Panc1 (cell line): ENCODE data around the gene COTL1. TPM values are rescaled to one million over a fixed set of nuclear protein-coding genes. Genes with fewer than 3 reads are reported as not detected.

Experiments
- ATAC-seq: fragments of 200-7000 bp; cut with Tn5 transposase; 2 replicates; pipeline ENCODE4 v1.9.1; 2020; ENCODE audit warnings: mild to moderate bottlenecking, moderate library complexity
- BruUV-seq: library from RNA; stranded (reverse); fragments of 400-500 nt; replicated peaks from 2 replicates; lab custom pipeline; 2021; lab: Mats Ljungman, UMichigan
- CTCF ChIA-PET: fragments of 300-600 bp; sonication (Branson Sonifier 250); formaldehyde crosslinking; loops from one replicate; lab custom pipeline; 2022; ENCODE audit warnings: antibody characterized with exemption; lab: Charles Lee
- POLR2A ChIA-PET: fragments of 300-600 bp; sonication (Branson Sonifier 250); formaldehyde crosslinking; loops from one replicate; lab custom pipeline; 2022; ENCODE audit warnings: antibody characterized with exemption; lab: Charles Lee
- DNase-seq: peaks from one replicate; pipeline ENCODE4 v3.0.0-alpha.2; 2010; ENCODE audit warnings: low read depth, low spot score
- H3K27ac ChIP-seq: 2 replicates; pipeline ENCODE4 v1.5.1; 2011; ENCODE audit warnings: mild to moderate bottlenecking, low read length, inconsistent platforms
- H3K27me3 ChIP-seq: fragments of 200-500 bp; sonication (Bioruptor generic); 2 replicates; pipeline ENCODE4 v1.6.0; 2014; ENCODE audit warnings: low read length, inconsistent platforms; ENCODE audit not compliant: control insufficient read depth, insufficient read depth
- H3K36me3 ChIP-seq: fragments of 200-500 bp; sonication (Bioruptor generic); 2 replicates; pipeline ENCODE4 v1.5.1; 2014; ENCODE audit warnings: inconsistent platforms, mild to moderate bottlenecking, low read length, moderate library complexity; ENCODE audit not compliant: control insufficient read depth, insufficient read depth
- H3K4me1 ChIP-seq: 2 replicates; pipeline ENCODE4 v1.5.1; 2011; ENCODE audit warnings: inconsistent platforms, mild to moderate bottlenecking, low read length, moderate library complexity; ENCODE audit not compliant: control insufficient read depth, insufficient read depth
- H3K4me3 ChIP-seq, 2 experiments: 2 replicates each; pipeline ENCODE4 v1.5.1; 2011 to 2012; ENCODE audit warnings: low read depth in 2 of 2, low read length in 2 of 2, mild to moderate bottlenecking in 2 of 2, inconsistent platforms in 1 of 2, moderate library complexity in 1 of 2
- H3K9me3 ChIP-seq: fragments of 200-500 bp; sonication (Bioruptor generic); 2 replicates; pipeline ENCODE4 v1.5.1; 2014; ENCODE audit warnings: low read depth, mild to moderate bottlenecking, inconsistent platforms, low read length, moderate library complexity; ENCODE audit not compliant: control insufficient read depth, insufficient read depth
- POLR2AphosphoS5 ChIP-seq: IDR thresholded peaks from 2 replicates; pipeline ENCODE4 v1.6.1; 2012; ENCODE audit warnings: mild to moderate bottlenecking, low read depth, low read length, moderate library complexity
- SIN3A ChIP-seq: IDR thresholded peaks from 2 replicates; pipeline ENCODE4 v1.6.1; 2012; ENCODE audit warnings: low read depth, mild to moderate bottlenecking, low read length, moderate library complexity, borderline replicate concordance; ENCODE audit not compliant: insufficient read depth
- TCF7L2 ChIP-seq: IDR thresholded peaks from 2 replicates; pipeline ENCODE4 v1.6.1; 2011; ENCODE audit warnings: mild to moderate bottlenecking, low read depth, low read length, inconsistent platforms
- in situ Hi-C: cut with HindIII; loops from 2 replicates; pipeline ENCODE4 v1.10.0; 2016; ENCODE audit warnings: low sequenced_read_pairs, low pct_unique_long_range_greater_than_20kb
- intact Hi-C: fragments of 100-400 bp; cut with micrococcal nuclease; formaldehyde crosslinking; loops from one replicate; pipeline ENCODE4 v1.10.0; 2022; ENCODE audit not compliant: unreplicated experiment
- total RNA-seq: library from RNA; stranded (reverse); gene quantifications from one replicate; pipeline ENCODE4 v1.2.1, GENCODE V29; 2021; ENCODE audit not compliant: unreplicated experiment
- TF ChIP-seq, protein P1 (sequence below): fragments of 450-650 bp; IDR thresholded peaks from 2 replicates; pipeline ENCODE4 v1.5.1; 2017; ENCODE audit warnings: mild to moderate bottlenecking
- TF ChIP-seq, protein P2 (sequence below), 2 experiments: IDR thresholded peaks; 2 replicates each; pipeline ENCODE4 v1.6.1; 2011 to 2012; ENCODE audit warnings: low read depth in 2 of 2, control low read depth in 1 of 2, low read length in 1 of 2, mild to moderate bottlenecking in 1 of 2, moderate library complexity in 1 of 2; ENCODE audit not compliant: insufficient read depth in 1 of 2

Gene COTL1
- total RNA-seq, 1 experiment from 2014 or later, result 302 TPM

DNA sequence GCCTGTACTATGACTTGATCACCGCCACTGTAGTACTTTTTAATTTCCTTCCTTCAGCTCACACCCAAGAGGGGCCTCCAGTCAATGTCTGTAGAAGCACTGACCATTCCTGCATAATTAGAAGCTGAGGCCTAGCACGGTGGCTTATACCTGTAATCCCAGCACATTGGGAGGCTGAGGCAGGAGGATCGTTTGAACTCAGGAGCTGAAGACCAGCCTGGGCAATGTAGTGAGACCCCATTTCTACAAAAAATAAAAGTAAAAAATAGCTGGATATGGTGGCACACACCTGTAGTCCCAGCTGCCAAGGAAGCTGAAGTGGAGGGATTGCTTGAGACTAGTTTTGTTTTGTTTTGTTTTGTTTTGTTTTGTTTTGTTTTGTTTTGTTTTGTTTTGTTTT is 36.4 kb upstream of the COTL1 start:
- H3K27ac ChIP-seq, result no peak overlapping the region
- in situ Hi-C loops (no loop called here), intact Hi-C loops (no loop called here)
- H3K36me3 ChIP-seq, result no peaks in the 10 kb centered on the region
- TF ChIP-seq, protein P1, sequence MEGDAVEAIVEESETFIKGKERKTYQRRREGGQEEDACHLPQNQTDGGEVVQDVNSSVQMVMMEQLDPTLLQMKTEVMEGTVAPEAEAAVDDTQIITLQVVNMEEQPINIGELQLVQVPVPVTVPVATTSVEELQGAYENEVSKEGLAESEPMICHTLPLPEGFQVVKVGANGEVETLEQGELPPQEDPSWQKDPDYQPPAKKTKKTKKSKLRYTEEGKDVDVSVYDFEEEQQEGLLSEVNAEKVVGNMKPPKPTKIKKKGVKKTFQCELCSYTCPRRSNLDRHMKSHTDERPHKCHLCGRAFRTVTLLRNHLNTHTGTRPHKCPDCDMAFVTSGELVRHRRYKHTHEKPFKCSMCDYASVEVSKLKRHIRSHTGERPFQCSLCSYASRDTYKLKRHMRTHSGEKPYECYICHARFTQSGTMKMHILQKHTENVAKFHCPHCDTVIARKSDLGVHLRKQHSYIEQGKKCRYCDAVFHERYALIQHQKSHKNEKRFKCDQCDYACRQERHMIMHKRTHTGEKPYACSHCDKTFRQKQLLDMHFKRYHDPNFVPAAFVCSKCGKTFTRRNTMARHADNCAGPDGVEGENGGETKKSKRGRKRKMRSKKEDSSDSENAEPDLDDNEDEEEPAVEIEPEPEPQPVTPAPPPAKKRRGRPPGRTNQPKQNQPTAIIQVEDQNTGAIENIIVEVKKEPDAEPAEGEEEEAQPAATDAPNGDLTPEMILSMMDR, result no peak
- TF ChIP-seq, protein P2, sequence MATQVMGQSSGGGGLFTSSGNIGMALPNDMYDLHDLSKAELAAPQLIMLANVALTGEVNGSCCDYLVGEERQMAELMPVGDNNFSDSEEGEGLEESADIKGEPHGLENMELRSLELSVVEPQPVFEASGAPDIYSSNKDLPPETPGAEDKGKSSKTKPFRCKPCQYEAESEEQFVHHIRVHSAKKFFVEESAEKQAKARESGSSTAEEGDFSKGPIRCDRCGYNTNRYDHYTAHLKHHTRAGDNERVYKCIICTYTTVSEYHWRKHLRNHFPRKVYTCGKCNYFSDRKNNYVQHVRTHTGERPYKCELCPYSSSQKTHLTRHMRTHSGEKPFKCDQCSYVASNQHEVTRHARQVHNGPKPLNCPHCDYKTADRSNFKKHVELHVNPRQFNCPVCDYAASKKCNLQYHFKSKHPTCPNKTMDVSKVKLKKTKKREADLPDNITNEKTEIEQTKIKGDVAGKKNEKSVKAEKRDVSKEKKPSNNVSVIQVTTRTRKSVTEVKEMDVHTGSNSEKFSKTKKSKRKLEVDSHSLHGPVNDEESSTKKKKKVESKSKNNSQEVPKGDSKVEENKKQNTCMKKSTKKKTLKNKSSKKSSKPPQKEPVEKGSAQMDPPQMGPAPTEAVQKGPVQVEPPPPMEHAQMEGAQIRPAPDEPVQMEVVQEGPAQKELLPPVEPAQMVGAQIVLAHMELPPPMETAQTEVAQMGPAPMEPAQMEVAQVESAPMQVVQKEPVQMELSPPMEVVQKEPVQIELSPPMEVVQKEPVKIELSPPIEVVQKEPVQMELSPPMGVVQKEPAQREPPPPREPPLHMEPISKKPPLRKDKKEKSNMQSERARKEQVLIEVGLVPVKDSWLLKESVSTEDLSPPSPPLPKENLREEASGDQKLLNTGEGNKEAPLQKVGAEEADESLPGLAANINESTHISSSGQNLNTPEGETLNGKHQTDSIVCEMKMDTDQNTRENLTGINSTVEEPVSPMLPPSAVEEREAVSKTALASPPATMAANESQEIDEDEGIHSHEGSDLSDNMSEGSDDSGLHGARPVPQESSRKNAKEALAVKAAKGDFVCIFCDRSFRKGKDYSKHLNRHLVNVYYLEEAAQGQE (IDR thresholded peaks at IDR 0.05; ENCODE audit: insufficient read depth in 1 of 2, low read depth in 2 of 2, low read length in 1 of 2), result no peak
- TF ChIP-seq TCF7L2, result no peak
- TF ChIP-seq SIN3A, result no peak
- no peak for TF ChIP-seq POLR2AphosphoS5
- POLR2A ChIA-PET, result interaction anchor here (0.7 kb wide), 1 partner anchor 695 kb away, joined by 7 read pairs; no protein-coding TSS in a partner anchor
- no peaks in the 10 kb centered on the region for H3K27me3 ChIP-seq
- CTCF ChIA-PET, result no interaction called here
- peaks cover 4% of the 10 kb centered on the region; the same call in 1 of the 2 replicates for H3K4me1 ChIP-seq
- H3K9me3 ChIP-seq, result no peaks in the 10 kb centered on the region
- no TSS peak for BruUV-seq
- no peak overlapping the region for H3K4me3 ChIP-seq
- no peak for ATAC-seq
- DNase-seq, result no peak

DNA sequence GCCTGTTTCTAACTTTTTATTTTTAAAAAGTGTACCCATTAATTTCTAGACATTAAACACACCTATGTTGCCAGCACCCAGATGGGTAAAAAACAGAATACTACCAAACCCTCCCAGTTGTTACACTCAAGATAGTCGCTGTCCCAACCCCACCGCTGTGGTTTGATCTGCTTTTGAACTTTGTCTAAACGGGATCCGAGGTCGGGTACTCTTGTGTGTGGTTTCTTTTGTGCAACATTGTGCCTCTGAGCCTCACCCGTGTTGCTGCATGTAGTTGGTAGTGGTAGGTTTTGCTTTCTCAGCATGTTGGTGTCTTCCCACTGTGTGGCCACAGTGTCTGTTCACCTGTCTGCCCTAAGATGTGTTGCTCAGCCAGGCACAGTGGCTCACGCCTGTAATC is 34.7 kb upstream of the COTL1 start:
- TF ChIP-seq TCF7L2 (no peak), SIN3A (no peak), POLR2AphosphoS5 (no peak)
- TF ChIP-seq, protein P2 (IDR thresholded peaks at IDR 0.05; ENCODE audit: insufficient read depth in 1 of 2, low read depth in 2 of 2, low read length in 1 of 2), result no peak
- TF ChIP-seq, protein P1, result no peak
- Histone ChIP-seq H3K27ac (no peak overlapping the region), H3K27me3 (no peaks in the 10 kb centered on the region), H3K4me1 (peaks cover 6% of the 10 kb centered on the region), H3K4me3 (no peak overlapping the region), H3K36me3 (no peaks in the 10 kb centered on the region; the same call in 1 of the 2 replicates), H3K9me3 (no peaks in the 10 kb centered on the region)
- in situ Hi-C loops, result no loop called here
- intact Hi-C loops, result no loop called here
- ATAC-seq, result no peak
- ChIA-PET CTCF (no interaction called here), POLR2A (no interaction called here)
- no TSS peak for BruUV-seq
- DNase-seq, result no peak
